Vagina (tissue), 2 donors: Measurements from ENCODE around the gene RIC8B. TPM values are rescaled to one million over a fixed set of nuclear protein-coding genes. Genes with fewer than 3 reads are reported as not detected.

Experiments used
- DNase-seq, 2 donors: peaks; one replicate each; pipeline ENCODE4 v3.0.0-alpha.2; 2017; ENCODE audit errors: extremely low spot score in 2 of 2
- H3K27ac ChIP-seq: fragments of 200-600 bp; sonication (generic); one replicate; pipeline ENCODE4 v1.5.1; 2019
- H3K27me3 ChIP-seq: fragments of 200-600 bp; sonication (generic); one replicate; pipeline ENCODE4 v1.5.1; 2019
- H3K36me3 ChIP-seq, 2 donors: fragments of 200-600 bp; sonication (generic); one replicate each; pipeline ENCODE4 v1.5.1; 2017 to 2019
- H3K4me1 ChIP-seq: fragments of 200-600 bp; sonication (generic); one replicate; pipeline ENCODE4 v1.5.1; 2019
- H3K4me3 ChIP-seq, 2 donors: fragments of 200-600 bp; sonication (generic); 1 replicate in 1 of 2; 2 replicates in 1 of 2; pipeline ENCODE4 v1.5.1; 2016 to 2019
- H3K9me3 ChIP-seq: fragments of 200-600 bp; sonication (generic); one replicate; pipeline ENCODE4 v1.5.1; 2019
- CTCF ChIP-seq, 3 experiments: fragments of 450-650 bp in 2 of 3; fragments of 200-600 bp in 1 of 3; sonication (generic) in 1 of 3; IDR thresholded peaks; one replicate each; pipeline ENCODE4 v1.5.1; 2017 to 2019; ENCODE audit warnings: antibody characterized with exemption in 3 of 3, mild to moderate bottlenecking in 2 of 3, moderate library complexity in 2 of 3
- POLR2A ChIP-seq, 2 donors: fragments of 450-650 bp; IDR thresholded peaks; one replicate each; pipeline ENCODE4 v1.6.1; 2017; ENCODE audit warnings: antibody characterized with exemption in 2 of 2, mild to moderate bottlenecking in 2 of 2, moderate library complexity in 2 of 2
- POLR2AphosphoS5 ChIP-seq, 2 donors: sonication (generic); formaldehyde crosslinking; IDR thresholded peaks; one replicate each; pipeline ENCODE4 v1.9.0; 2017; ENCODE audit warnings: antibody characterized with exemption in 2 of 2, mild to moderate bottlenecking in 2 of 2, low read depth in 1 of 2; ENCODE audit not compliant: insufficient read depth in 1 of 2
- intact Hi-C: fragments of 100-400 bp; cut with DNase I; formaldehyde crosslinking; loops from one replicate; pipeline ENCODE4 v1.15.1; 2023
- total RNA-seq: library from RNA; depleted of rRNA; stranded (reverse); fragments of >200 nt; gene quantifications from one replicate; pipeline ENCODE4 v1.2.3, GENCODE V29; 2016

RIC8B gene
- total RNA-seq, 1 donor from 2014 or later: 11.8 TPM

DNA sequence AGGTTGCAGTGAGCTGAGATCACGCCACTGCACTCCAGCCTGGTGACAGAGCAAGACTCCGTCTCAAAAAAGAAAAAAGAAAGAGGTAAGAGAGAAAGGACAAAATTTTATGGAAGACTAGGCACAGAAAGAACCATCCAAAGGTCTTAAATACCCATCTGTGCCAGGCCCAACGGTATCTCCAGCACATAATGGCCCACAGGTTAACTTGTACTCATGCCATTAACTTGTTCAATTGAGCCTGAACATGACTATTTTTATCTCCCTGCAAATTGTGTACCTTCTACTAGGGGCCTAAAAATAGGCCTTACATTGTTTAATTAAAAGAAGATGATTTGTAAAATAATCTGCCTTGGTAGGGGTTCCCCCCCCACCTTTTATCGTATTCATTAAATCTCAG, 80.2 kb downstream of the RIC8B start:
- H3K4me1 ChIP-seq: no peaks in the 10 kb centered on the region

GRCh38 chr12:106855221-106855758, 80.8 kb downstream of the RIC8B start:
- DNase-seq: no peak
- H3K27ac ChIP-seq: no peak overlapping the region
- no peaks in the 10 kb centered on the region for H3K9me3 ChIP-seq
- H3K4me1 ChIP-seq: no peaks in the 10 kb centered on the region
- no peak overlapping the region for H3K4me3 ChIP-seq
- no peak for TF ChIP-seq CTCF (IDR thresholded peaks at IDR 0.05)
- TF ChIP-seq POLR2AphosphoS5 (IDR thresholded peaks at IDR 0.05; ENCODE audit: insufficient read depth in 1 of 2, low read depth in 1 of 2): no peak
- no peak for TF ChIP-seq POLR2A (IDR thresholded peaks at IDR 0.05)
- intact Hi-C loops: no loop called here
- H3K27me3 ChIP-seq: no peaks in the 10 kb centered on the region
- peaks cover 0 to 3% of the 10 kb centered on the region in 2 donors for H3K36me3 ChIP-seq

More for the DNA sequence above, 80.2 kb downstream of the RIC8B start:
- Histone ChIP-seq H3K36me3 (no peaks in the 10 kb centered on the region), H3K9me3 (no peaks in the 10 kb centered on the region), H3K27ac (no peak overlapping the region), H3K27me3 (no peaks in the 10 kb centered on the region), H3K4me3 (no peak overlapping the region)
- TF ChIP-seq POLR2AphosphoS5 (IDR thresholded peaks at IDR 0.05; ENCODE audit: insufficient read depth in 1 of 2, low read depth in 1 of 2) (no peak), CTCF (IDR thresholded peaks at IDR 0.05) (no peak), POLR2A (IDR thresholded peaks at IDR 0.05) (no peak)
- no peak for DNase-seq
- intact Hi-C loops: no loop called here

- TF ChIP-seq POLR2A (IDR thresholded peaks at IDR 0.05): no peak
- TF ChIP-seq CTCF (IDR thresholded peaks at IDR 0.05): no peak
- TF ChIP-seq POLR2AphosphoS5 (IDR thresholded peaks at IDR 0.05; ENCODE audit: insufficient read depth in 1 of 2, low read depth in 1 of 2): no peak
- intact Hi-C loops: no loop called here
- H3K27ac ChIP-seq: no peak overlapping the region
- H3K4me1 ChIP-seq: no peaks in the 10 kb centered on the region
- no peaks in the 10 kb centered on the region for H3K27me3 ChIP-seq
- no peak for DNase-seq
- H3K4me3 ChIP-seq: no peak overlapping the region
- no peaks in the 10 kb centered on the region for H3K9me3 ChIP-seq
- peaks cover 0 to 6% of the 10 kb centered on the region in 2 donors for H3K36me3 ChIP-seq
These were observed 87.8 kb downstream of the RIC8B start for GRCh38 chr12:106861984-106862916.

DNA sequence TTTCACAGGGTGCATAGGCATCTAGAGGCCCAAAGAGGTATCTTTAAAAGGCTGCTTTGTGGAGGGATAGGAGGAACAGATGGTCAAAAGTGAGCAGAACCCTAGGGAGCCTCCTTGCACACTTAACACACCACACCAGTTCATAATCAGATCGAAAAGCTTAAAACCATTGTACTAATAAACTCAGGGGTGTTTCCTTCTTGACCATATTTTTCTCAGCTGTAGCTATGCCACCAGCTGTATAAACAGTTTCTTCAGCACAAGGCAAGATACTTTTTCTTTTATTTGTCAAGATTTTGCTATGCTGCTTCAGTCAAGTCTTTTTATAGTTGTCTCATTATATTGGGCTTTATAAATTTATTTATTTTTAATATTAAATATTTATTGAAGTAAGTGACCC, 88.7 kb downstream of the RIC8B start:
- Histone ChIP-seq H3K4me3 (no peak overlapping the region), H3K9me3 (no peaks in the 10 kb centered on the region), H3K27me3 (no peaks in the 10 kb centered on the region), H3K36me3 (peaks cover 0 to 6% of the 10 kb centered on the region in 2 donors), H3K4me1 (no peaks in the 10 kb centered on the region), H3K27ac (no peak overlapping the region)
- TF ChIP-seq POLR2AphosphoS5 (IDR thresholded peaks at IDR 0.05; ENCODE audit: insufficient read depth in 1 of 2, low read depth in 1 of 2) (no peak), CTCF (IDR thresholded peaks at IDR 0.05) (no peak), POLR2A (IDR thresholded peaks at IDR 0.05) (no peak)
- intact Hi-C loops: no loop called here
- DNase-seq: no peak

DNA sequence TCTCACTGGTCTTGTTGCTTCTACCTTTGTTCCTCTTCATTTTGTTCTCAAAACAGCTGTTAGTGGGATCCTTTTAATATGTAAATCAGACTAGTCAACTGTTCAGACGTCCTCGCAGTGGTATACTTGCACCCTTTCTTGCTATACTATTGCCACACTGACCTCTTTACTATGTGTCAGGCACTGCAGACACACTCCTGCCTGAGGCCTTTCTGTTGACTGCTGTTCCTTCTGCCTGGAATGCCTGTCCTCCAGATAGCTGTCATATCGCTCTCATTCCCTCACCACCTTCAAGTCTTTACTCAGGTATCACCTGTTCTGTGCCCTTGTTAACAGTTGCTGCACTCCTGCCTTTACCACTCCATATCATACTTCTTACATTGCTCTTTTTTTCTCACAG, 91.2 kb downstream of the RIC8B start:
- H3K4me3 ChIP-seq: no peak overlapping the region
- H3K27ac ChIP-seq: no peak overlapping the region
- TF ChIP-seq POLR2A (IDR thresholded peaks at IDR 0.05) (no peak), POLR2AphosphoS5 (IDR thresholded peaks at IDR 0.05; ENCODE audit: insufficient read depth in 1 of 2, low read depth in 1 of 2) (no peak), CTCF (IDR thresholded peaks at IDR 0.05) (no peak)
- no peak for DNase-seq
- no peaks in the 10 kb centered on the region for H3K9me3 ChIP-seq
- intact Hi-C loops: no loop called here
- H3K36me3 ChIP-seq: no peaks in the 10 kb centered on the region
- H3K27me3 ChIP-seq: no peaks in the 10 kb centered on the region
- no peaks in the 10 kb centered on the region for H3K4me1 ChIP-seq
